WTC11 (cell line): ENCODE measurements around the gene UBR4.

Experiments used
- CREB1 ChIP-seq: sonication (generic); formaldehyde crosslinking; IDR thresholded peaks from 2 replicates; pipeline ENCODE4 v1.8.0; 2023; ENCODE audit warnings: mild to moderate bottlenecking, missing genetic modification reagents
- ESRRA ChIP-seq: sonication (generic); formaldehyde crosslinking; IDR thresholded peaks from 2 replicates; pipeline ENCODE4 v1.8.1; 2022; ENCODE audit warnings: mild to moderate bottlenecking, missing genetic modification reagents, borderline replicate concordance
- FOXK1 ChIP-seq: sonication (generic); formaldehyde crosslinking; IDR thresholded peaks from 2 replicates; pipeline ENCODE4 v1.8.0; 2022; ENCODE audit warnings: mild to moderate bottlenecking, moderate library complexity, missing genetic modification reagents
- NFYB ChIP-seq: sonication (generic); formaldehyde crosslinking; conservative IDR thresholded peaks from 2 replicates; pipeline ENCODE4 v1.8.0; 2022; ENCODE audit warnings: low read depth, missing genetic modification reagents
- ZBTB21 ChIP-seq: sonication (generic); formaldehyde crosslinking; IDR thresholded peaks from 2 replicates; pipeline ENCODE4 v1.8.1; 2023; ENCODE audit warnings: mild to moderate bottlenecking, missing genetic modification reagents, borderline replicate concordance
- ZNF138 ChIP-seq: sonication (generic); formaldehyde crosslinking; conservative IDR thresholded peaks from 2 replicates; pipeline ENCODE4 v1.8.1; 2022; ENCODE audit warnings: mild to moderate bottlenecking, moderate library complexity, missing genetic modification reagents
- ZNF232 ChIP-seq: sonication (generic); formaldehyde crosslinking; IDR thresholded peaks from 2 replicates; pipeline ENCODE4 v1.8.0; 2022; ENCODE audit warnings: mild to moderate bottlenecking, missing genetic modification reagents
- TF ChIP-seq, protein P1 (sequence below): fragments of 200-600 bp; IDR thresholded peaks from 2 replicates; pipeline ENCODE4 v1.8.0; 2022; ENCODE audit warnings: antibody characterized with exemption
- TF ChIP-seq, protein P2 (sequence below): sonication (generic); formaldehyde crosslinking; IDR thresholded peaks from 2 replicates; pipeline ENCODE4 v1.8.0; 2022; ENCODE audit warnings: mild to moderate bottlenecking, missing genetic modification reagents
- TF ChIP-seq, protein P3 (sequence below): sonication (generic); formaldehyde crosslinking; IDR thresholded peaks from 2 replicates; pipeline ENCODE4 v1.8.1; 2023; ENCODE audit warnings: mild to moderate bottlenecking, missing genetic modification reagents

DNA sequence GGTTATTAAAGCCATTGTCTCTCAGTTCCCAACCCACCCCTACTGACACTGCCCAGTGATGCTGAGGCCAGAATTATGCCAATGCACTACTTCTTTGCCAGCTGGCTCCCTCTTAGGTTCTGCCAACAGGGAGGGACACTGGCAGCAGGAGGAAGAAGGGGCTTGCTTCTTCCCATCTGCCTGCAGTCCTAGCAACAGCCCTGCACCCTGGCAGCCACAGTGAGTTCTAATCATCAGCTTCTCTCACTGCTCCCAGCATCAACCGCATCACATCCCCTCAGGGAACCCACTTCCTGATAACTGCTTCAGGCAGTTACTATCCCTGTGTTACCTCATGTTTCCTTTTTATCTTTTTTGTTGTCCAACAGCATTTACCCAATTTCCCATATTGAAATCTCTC lies 86.2 kb downstream of the UBR4 start:
- TF ChIP-seq, protein P1, sequence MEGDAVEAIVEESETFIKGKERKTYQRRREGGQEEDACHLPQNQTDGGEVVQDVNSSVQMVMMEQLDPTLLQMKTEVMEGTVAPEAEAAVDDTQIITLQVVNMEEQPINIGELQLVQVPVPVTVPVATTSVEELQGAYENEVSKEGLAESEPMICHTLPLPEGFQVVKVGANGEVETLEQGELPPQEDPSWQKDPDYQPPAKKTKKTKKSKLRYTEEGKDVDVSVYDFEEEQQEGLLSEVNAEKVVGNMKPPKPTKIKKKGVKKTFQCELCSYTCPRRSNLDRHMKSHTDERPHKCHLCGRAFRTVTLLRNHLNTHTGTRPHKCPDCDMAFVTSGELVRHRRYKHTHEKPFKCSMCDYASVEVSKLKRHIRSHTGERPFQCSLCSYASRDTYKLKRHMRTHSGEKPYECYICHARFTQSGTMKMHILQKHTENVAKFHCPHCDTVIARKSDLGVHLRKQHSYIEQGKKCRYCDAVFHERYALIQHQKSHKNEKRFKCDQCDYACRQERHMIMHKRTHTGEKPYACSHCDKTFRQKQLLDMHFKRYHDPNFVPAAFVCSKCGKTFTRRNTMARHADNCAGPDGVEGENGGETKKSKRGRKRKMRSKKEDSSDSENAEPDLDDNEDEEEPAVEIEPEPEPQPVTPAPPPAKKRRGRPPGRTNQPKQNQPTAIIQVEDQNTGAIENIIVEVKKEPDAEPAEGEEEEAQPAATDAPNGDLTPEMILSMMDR, result no peak
- TF ChIP-seq ZNF138 (CRISPR knock-in tag), result no peak
- TF ChIP-seq NFYB (CRISPR knock-in tag), result no peak
- no peak for TF ChIP-seq ESRRA (CRISPR knock-in tag)
- no peak for TF ChIP-seq FOXK1
- no peak for TF ChIP-seq ZBTB21 (CRISPR knock-in tag)
- TF ChIP-seq, protein P2, sequence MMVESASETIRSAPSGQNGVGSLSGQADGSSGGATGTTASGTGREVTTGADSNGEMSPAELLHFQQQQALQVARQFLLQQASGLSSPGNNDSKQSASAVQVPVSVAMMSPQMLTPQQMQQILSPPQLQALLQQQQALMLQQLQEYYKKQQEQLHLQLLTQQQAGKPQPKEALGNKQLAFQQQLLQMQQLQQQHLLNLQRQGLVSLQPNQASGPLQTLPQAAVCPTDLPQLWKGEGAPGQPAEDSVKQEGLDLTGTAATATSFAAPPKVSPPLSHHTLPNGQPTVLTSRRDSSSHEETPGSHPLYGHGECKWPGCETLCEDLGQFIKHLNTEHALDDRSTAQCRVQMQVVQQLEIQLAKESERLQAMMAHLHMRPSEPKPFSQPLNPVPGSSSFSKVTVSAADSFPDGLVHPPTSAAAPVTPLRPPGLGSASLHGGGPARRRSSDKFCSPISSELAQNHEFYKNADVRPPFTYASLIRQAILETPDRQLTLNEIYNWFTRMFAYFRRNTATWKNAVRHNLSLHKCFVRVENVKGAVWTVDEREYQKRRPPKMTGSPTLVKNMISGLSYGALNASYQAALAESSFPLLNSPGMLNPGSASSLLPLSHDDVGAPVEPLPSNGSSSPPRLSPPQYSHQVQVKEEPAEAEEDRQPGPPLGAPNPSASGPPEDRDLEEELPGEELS (CRISPR knock-in tag), result no peak
- TF ChIP-seq ZNF232 (CRISPR knock-in tag), result no peak
- no peak for TF ChIP-seq CREB1 (CRISPR knock-in tag)
- TF ChIP-seq, protein P3, sequence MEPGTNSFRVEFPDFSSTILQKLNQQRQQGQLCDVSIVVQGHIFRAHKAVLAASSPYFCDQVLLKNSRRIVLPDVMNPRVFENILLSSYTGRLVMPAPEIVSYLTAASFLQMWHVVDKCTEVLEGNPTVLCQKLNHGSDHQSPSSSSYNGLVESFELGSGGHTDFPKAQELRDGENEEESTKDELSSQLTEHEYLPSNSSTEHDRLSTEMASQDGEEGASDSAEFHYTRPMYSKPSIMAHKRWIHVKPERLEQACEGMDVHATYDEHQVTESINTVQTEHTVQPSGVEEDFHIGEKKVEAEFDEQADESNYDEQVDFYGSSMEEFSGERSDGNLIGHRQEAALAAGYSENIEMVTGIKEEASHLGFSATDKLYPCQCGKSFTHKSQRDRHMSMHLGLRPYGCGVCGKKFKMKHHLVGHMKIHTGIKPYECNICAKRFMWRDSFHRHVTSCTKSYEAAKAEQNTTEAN (CRISPR knock-in tag), result no peak
